PFSK-1 (cell line): Measurements from ENCODE around the gene CELF1.

ENCODE experiments used
- POLR2AphosphoS5 ChIP-seq: IDR thresholded peaks from 2 replicates; pipeline ENCODE4 v1.6.1; 2012; ENCODE audit warnings: low read depth, mild to moderate bottlenecking, control low read depth, low read length, moderate library complexity
- SIN3A ChIP-seq: IDR thresholded peaks from 2 replicates; pipeline ENCODE4 v1.6.1; 2012; ENCODE audit warnings: mild to moderate bottlenecking, low read length, moderate library complexity, borderline replicate concordance; ENCODE audit not compliant: insufficient read depth
- TAF1 ChIP-seq: IDR thresholded peaks from 2 replicates; pipeline ENCODE4 v1.6.1; 2012; ENCODE audit warnings: low read length, control low read depth, borderline replicate concordance; ENCODE audit not compliant: insufficient read depth
- TF ChIP-seq, protein P1 (sequence below), 2 experiments: IDR thresholded peaks; 2 replicates each; pipeline versions ENCODE4 v1.6.1 to v1.8.0; 2011 to 2012; ENCODE audit warnings: low read depth in 2 of 2, low read length in 2 of 2, control low read depth in 1 of 2, inconsistent platforms in 1 of 2, mild to moderate bottlenecking in 1 of 2, moderate library complexity in 1 of 2; ENCODE audit not compliant: insufficient read depth in 1 of 2

DNA sequence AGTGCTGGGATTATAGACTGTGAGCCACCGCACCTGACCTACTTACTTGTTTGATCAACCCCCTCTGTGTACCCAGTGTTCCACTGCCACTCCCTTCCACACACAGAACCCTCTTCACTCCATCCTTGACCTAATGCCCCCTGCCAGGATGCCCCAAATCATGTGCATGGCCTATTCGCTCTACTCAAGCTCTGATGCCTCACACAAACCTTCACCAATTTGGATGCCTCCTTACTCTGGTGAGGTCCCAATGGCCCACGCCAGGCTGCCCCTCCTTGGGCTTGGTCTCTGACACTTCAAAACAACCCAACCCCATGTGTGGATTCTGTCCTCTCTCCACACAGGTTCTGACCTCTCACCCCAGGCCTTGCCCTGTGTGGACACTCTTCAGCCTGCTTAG lies 117.2 kb downstream of the CELF1 start:
- TF ChIP-seq POLR2AphosphoS5: no peak
- TF ChIP-seq, protein P1, sequence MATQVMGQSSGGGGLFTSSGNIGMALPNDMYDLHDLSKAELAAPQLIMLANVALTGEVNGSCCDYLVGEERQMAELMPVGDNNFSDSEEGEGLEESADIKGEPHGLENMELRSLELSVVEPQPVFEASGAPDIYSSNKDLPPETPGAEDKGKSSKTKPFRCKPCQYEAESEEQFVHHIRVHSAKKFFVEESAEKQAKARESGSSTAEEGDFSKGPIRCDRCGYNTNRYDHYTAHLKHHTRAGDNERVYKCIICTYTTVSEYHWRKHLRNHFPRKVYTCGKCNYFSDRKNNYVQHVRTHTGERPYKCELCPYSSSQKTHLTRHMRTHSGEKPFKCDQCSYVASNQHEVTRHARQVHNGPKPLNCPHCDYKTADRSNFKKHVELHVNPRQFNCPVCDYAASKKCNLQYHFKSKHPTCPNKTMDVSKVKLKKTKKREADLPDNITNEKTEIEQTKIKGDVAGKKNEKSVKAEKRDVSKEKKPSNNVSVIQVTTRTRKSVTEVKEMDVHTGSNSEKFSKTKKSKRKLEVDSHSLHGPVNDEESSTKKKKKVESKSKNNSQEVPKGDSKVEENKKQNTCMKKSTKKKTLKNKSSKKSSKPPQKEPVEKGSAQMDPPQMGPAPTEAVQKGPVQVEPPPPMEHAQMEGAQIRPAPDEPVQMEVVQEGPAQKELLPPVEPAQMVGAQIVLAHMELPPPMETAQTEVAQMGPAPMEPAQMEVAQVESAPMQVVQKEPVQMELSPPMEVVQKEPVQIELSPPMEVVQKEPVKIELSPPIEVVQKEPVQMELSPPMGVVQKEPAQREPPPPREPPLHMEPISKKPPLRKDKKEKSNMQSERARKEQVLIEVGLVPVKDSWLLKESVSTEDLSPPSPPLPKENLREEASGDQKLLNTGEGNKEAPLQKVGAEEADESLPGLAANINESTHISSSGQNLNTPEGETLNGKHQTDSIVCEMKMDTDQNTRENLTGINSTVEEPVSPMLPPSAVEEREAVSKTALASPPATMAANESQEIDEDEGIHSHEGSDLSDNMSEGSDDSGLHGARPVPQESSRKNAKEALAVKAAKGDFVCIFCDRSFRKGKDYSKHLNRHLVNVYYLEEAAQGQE (IDR thresholded peaks at IDR 0.05; ENCODE audit: insufficient read depth in 1 of 2, low read depth in 2 of 2, low read length in 2 of 2): no peak
- TF ChIP-seq SIN3A: no peak
- no peak for TF ChIP-seq TAF1
